ENCODE data around the gene IBA57.
A peak's percentile ranks its signal among the peaks of the same experiment; 100 is the strongest.

IBA57 gene

GRCh38 chr1:228213917-228214808 lies 48.6 kb downstream of the IBA57 start:
- no peak for DNase-seq
- no peak for TF ChIP-seq CTCF (IDR thresholded peaks at IDR 0.05; ENCODE audit: low read length)
- no peak for TF ChIP-seq EZH2phosphoT487 (IDR thresholded peaks at IDR 0.05; ENCODE audit: low read length)
- no peak for TF ChIP-seq EZH2 (optimal IDR thresholded peaks at IDR 0.05; ENCODE audit: low read depth, low read length)
- peak overlapping the region; percentile 74 for H3K4me2 ChIP-seq (ENCODE audit: low read depth, low read length)
- H3K36me3 ChIP-seq (replicated peaks; ENCODE audit: insufficient read depth, low read length): no peaks in the 10 kb centered on the region
- H3K4me1 ChIP-seq (ENCODE audit: low read length): peaks cover 2% of the 10 kb centered on the region; the same call in 1 of the 2 replicates
- H4K20me1 ChIP-seq (ENCODE audit: insufficient read depth, low read length): no peaks in the 10 kb centered on the region
- H3K27ac ChIP-seq (ENCODE audit: low read length): no peak overlapping the region
- H3F3A ChIP-seq (ENCODE audit: insufficient read depth, low read length): no peaks in the 10 kb centered on the region
- H2AFZ ChIP-seq (ENCODE audit: low read length): peak overlapping the region; percentile 61
- H3K79me2 ChIP-seq (ENCODE audit: low read length): no peaks in the 10 kb centered on the region
- no peaks in the 10 kb centered on the region for H3K9me2 ChIP-seq (replicated peaks; ENCODE audit: insufficient read depth, low read length)
- H3K4me3 ChIP-seq (ENCODE audit: low read length): peak overlapping the region; percentile 49; the same call in 1 of the 2 replicates
- H3K9me3 ChIP-seq (replicated peaks; ENCODE audit: insufficient read depth, low read length): no peaks in the 10 kb centered on the region
- no peak overlapping the region for H3K9ac ChIP-seq (ENCODE audit: low read length)
- peaks cover 11% of the 10 kb centered on the region; the same call in 1 of the 2 replicates for H3K27me3 ChIP-seq (replicated peaks; ENCODE audit: insufficient read depth, low read length)

- Histone ChIP-seq H3K4me2 (ENCODE audit: low read depth, low read length) (no peak overlapping the region), H3K4me1 (ENCODE audit: low read length) (peaks cover 2% of the 10 kb centered on the region; the same call in 1 of the 2 replicates), H4K20me1 (ENCODE audit: insufficient read depth, low read length) (no peaks in the 10 kb centered on the region), H3K27me3 (replicated peaks; ENCODE audit: insufficient read depth, low read length) (peaks cover 11% of the 10 kb centered on the region; the same call in 1 of the 2 replicates), H3K27ac (ENCODE audit: low read length) (no peak overlapping the region), H3K79me2 (ENCODE audit: low read length) (no peaks in the 10 kb centered on the region), H3K9me2 (replicated peaks; ENCODE audit: insufficient read depth, low read length) (no peaks in the 10 kb centered on the region), H3K9ac (ENCODE audit: low read length) (no peak overlapping the region), H3F3A (ENCODE audit: insufficient read depth, low read length) (no peaks in the 10 kb centered on the region), H3K9me3 (replicated peaks; ENCODE audit: insufficient read depth, low read length) (no peaks in the 10 kb centered on the region), H3K36me3 (replicated peaks; ENCODE audit: insufficient read depth, low read length) (no peaks in the 10 kb centered on the region), H3K4me3 (ENCODE audit: low read length) (no peak overlapping the region), H2AFZ (ENCODE audit: low read length) (no peak overlapping the region)
- no peak for TF ChIP-seq EZH2 (optimal IDR thresholded peaks at IDR 0.05; ENCODE audit: low read depth, low read length)
- TF ChIP-seq CTCF (IDR thresholded peaks at IDR 0.05; ENCODE audit: low read length): no peak
- TF ChIP-seq EZH2phosphoT487 (IDR thresholded peaks at IDR 0.05; ENCODE audit: low read length): no peak
- DNase-seq: no peak
Measured at GRCh38 chr1:228214921-228215662, 49.5 kb downstream of the IBA57 start.

GRCh38 chr1:228215663-228216116 lies 50.1 kb downstream of the IBA57 start:
- Histone ChIP-seq H3K36me3 (replicated peaks; ENCODE audit: insufficient read depth, low read length) (no peaks in the 10 kb centered on the region), H3K9me2 (replicated peaks; ENCODE audit: insufficient read depth, low read length) (no peaks in the 10 kb centered on the region), H3K4me2 (ENCODE audit: low read depth, low read length) (no peak overlapping the region), H4K20me1 (ENCODE audit: insufficient read depth, low read length) (no peaks in the 10 kb centered on the region), H2AFZ (ENCODE audit: low read length) (no peak overlapping the region), H3K4me1 (ENCODE audit: low read length) (peaks cover 2% of the 10 kb centered on the region; the same call in 1 of the 2 replicates), H3F3A (ENCODE audit: insufficient read depth, low read length) (no peaks in the 10 kb centered on the region), H3K9me3 (replicated peaks; ENCODE audit: insufficient read depth, low read length) (no peaks in the 10 kb centered on the region), H3K4me3 (ENCODE audit: low read length) (no peak overlapping the region), H3K27ac (ENCODE audit: low read length) (no peak overlapping the region), H3K79me2 (ENCODE audit: low read length) (no peaks in the 10 kb centered on the region), H3K27me3 (replicated peaks; ENCODE audit: insufficient read depth, low read length) (peaks cover 11% of the 10 kb centered on the region; the same call in 1 of the 2 replicates), H3K9ac (ENCODE audit: low read length) (no peak overlapping the region)
- DNase-seq: no peak
- no peak for TF ChIP-seq CTCF (IDR thresholded peaks at IDR 0.05; ENCODE audit: low read length)
- no peak for TF ChIP-seq EZH2phosphoT487 (IDR thresholded peaks at IDR 0.05; ENCODE audit: low read length)
- no peak for TF ChIP-seq EZH2 (optimal IDR thresholded peaks at IDR 0.05; ENCODE audit: low read depth, low read length)
